ENCODE data around the gene ATG9B.
"Not testable (repeated sequence)": the region's sequence is repeated elsewhere in the genome, so short reads cannot be mapped to it uniquely, and the experiment has no call there.

ATG9B gene

GRCh38 chr7:151015967-151016366 is 8.3 kb downstream of the ATG9B start:
- no peak for DNase-seq

- no peak for DNase-seq
These were observed 9.3 kb downstream of the ATG9B start for GRCh38 chr7:151014950-151015349.

- no peak for DNase-seq
These were observed 10.4 kb downstream of the ATG9B start for GRCh38 chr7:151013733-151014497.

- DNase-seq = no peak
These were observed 10.9 kb downstream of the ATG9B start for GRCh38 chr7:151013356-151013732.

GRCh38 chr7:151012911-151013347 is 11.4 kb downstream of the ATG9B start:
- DNase-seq = no peak

- DNase-seq = no peak
These were observed 12.1 kb downstream of the ATG9B start for GRCh38 chr7:151012031-151012692.

GRCh38 chr7:151011616-151012015 is 12.7 kb downstream of the ATG9B start:
- DNase-seq = not testable (repeated sequence)

- no peak for DNase-seq
These were observed 13.2 kb downstream of the ATG9B start for GRCh38 chr7:151011097-151011409.

GRCh38 chr7:151010307-151011096 is 13.8 kb downstream of the ATG9B start:
- DNase-seq = no peak

- DNase-seq = no peak
These were observed 14.3 kb downstream of the ATG9B start for GRCh38 chr7:151010037-151010306.

GRCh38 chr7:151009327-151010036 is 14.8 kb downstream of the ATG9B start:
- DNase-seq = no peak

GRCh38 chr7:151008511-151009323 is 15.6 kb downstream of the ATG9B start:
- DNase-seq = no peak

GRCh38 chr7:151008143-151008510 is 16.2 kb downstream of the ATG9B start:
- DNase-seq = no peak

GRCh38 chr7:151007469-151007898 is 16.8 kb downstream of the ATG9B start:
- DNase-seq = no peak

GRCh38 chr7:151006590-151007300 is 17.5 kb downstream of the ATG9B start:
- DNase-seq = no peak

- no peak for DNase-seq
These were observed 18.7 kb downstream of the ATG9B start for GRCh38 chr7:151005566-151005965.

- DNase-seq = no peak
These were observed 20.7 kb downstream of the ATG9B start for GRCh38 chr7:151003572-151003971.

GRCh38 chr7:151001546-151001945 is 22.7 kb downstream of the ATG9B start:
- DNase-seq = no peak

- DNase-seq = no peak
These were observed 23.3 kb downstream of the ATG9B start for GRCh38 chr7:151000897-151001495.

- DNase-seq = no peak
These were observed 24.6 kb downstream of the ATG9B start for GRCh38 chr7:150999497-151000230.

GRCh38 chr7:150999001-150999400 is 25.3 kb downstream of the ATG9B start:
- DNase-seq = no peak

Data from NCI-H187 (cell line).